A549 (cell line): ENCODE measurements around the gene CPOX. TPM values are rescaled to one million over a fixed set of nuclear protein-coding genes. Genes with fewer than 3 reads are reported as not detected.

ENCODE experiments used
- ATAC-seq, 2 experiments: fragments of 200-7000 bp in 1 of 2; fragments of >200 bp in 1 of 2; cut with Nextera tagmentation in 1 of 2; cut with Tn5 transposase in 1 of 2; 3 replicates each; pipeline versions ENCODE4 v1.8.0 to v1.9.1; 2018 to 2020; ENCODE audit warnings: mild to moderate bottlenecking in 1 of 2, moderate library complexity in 1 of 2
- CTCF ChIA-PET: fragments of 300-600 bp; sonication (Branson Sonifier 250); formaldehyde crosslinking; extraction: SDS; loops from one replicate; lab custom pipeline; 2021; ENCODE audit warnings: antibody characterized with exemption, inconsistent platforms; lab: Yijun Ruan, JAX
- POLR2A ChIA-PET: fragments of 350-600 bp; formaldehyde crosslinking; extraction: SDS; loops from one replicate; lab custom pipeline; 2021; ENCODE audit warnings: antibody characterized with exemption, inconsistent platforms; lab: Yijun Ruan, JAX
- DNase-seq, 2 experiments: peaks; one replicate each; pipeline versions ENCODE4 v3.0.0 to v3.0.0-alpha.2; 2011 to 2016; ENCODE audit warnings: low read depth in 1 of 2, low spot score in 1 of 2
- FAIRE-seq: peaks from 2 replicates; lab custom pipeline; 2011; peaks lifted over from hg19 to GRCh38; lab: Jason Lieb, UNC
- H3K27ac ChIP-seq, 2 experiments: fragments of >200 bp; sonication (Bioruptor Twin); formaldehyde crosslinking; 3 replicates each; pipeline ENCODE4 v1.5.1; 2016 to 2017
- H3K4me1 ChIP-seq: fragments of >200 bp; sonication (Bioruptor Twin); formaldehyde crosslinking; 3 replicates; pipeline ENCODE4 v1.6.1; 2016
- H3K4me2 ChIP-seq: fragments of >200 bp; sonication (Bioruptor Twin); formaldehyde crosslinking; 3 replicates; pipeline ENCODE4 v1.6.1; 2016
- H3K4me3 ChIP-seq: fragments of >200 bp; sonication (Bioruptor Twin); formaldehyde crosslinking; 3 replicates; pipeline ENCODE4 v1.5.1; 2016
- H3K9me3 ChIP-seq: fragments of >200 bp; sonication (Bioruptor Twin); formaldehyde crosslinking; 3 replicates; pipeline ENCODE4 v1.6.1; 2016
- BHLHE40 ChIP-seq: IDR thresholded peaks from 2 replicates; pipeline ENCODE4 v1.6.1; 2012; ENCODE audit warnings: low read depth, low read length, inconsistent platforms
- CBX2 ChIP-seq: fragments of 200-600 bp; sonication (generic); IDR thresholded peaks from 2 replicates; pipeline ENCODE4 v1.6.1; 2016; ENCODE audit warnings: low read depth, mild to moderate bottlenecking, borderline replicate concordance
- CBX8 ChIP-seq: fragments of 200-600 bp; sonication (generic); IDR thresholded peaks from 2 replicates; pipeline ENCODE4 v1.6.1; 2016
- CTCF ChIP-seq: fragments of >200 bp; sonication (Bioruptor Twin); formaldehyde crosslinking; IDR thresholded peaks from 3 replicates; pipeline ENCODE4 v1.5.1; 2016
- EHMT2 ChIP-seq: fragments of 200-600 bp; sonication (generic); IDR thresholded peaks from 2 replicates; pipeline ENCODE4 v1.6.1; 2016; ENCODE audit warnings: antibody characterized with exemption, low read depth, mild to moderate bottlenecking, moderate library complexity
- ESRRA ChIP-seq: fragments of 150-350 bp; IDR thresholded peaks from 2 replicates; pipeline ENCODE4 v1.6.1; 2014; ENCODE audit warnings: mild to moderate bottlenecking, low read length, borderline replicate concordance
- FOSL2 ChIP-seq, 2 experiments: fragments of 450-650 bp in 1 of 2; fragments of >200 bp in 1 of 2; sonication (Bioruptor Twin) in 1 of 2; formaldehyde crosslinking; IDR thresholded peaks; 2 replicates each; pipeline versions ENCODE4 v1.5.0 to v1.6.1; 2016 to 2020; ENCODE audit warnings: mild to moderate bottlenecking in 1 of 2, moderate library complexity in 1 of 2
- FOXS1 ChIP-seq: fragments of 250-450 bp; sonication (Bioruptor Pico); IDR thresholded peaks from 2 replicates; pipeline ENCODE4 v1.5.0; 2020; ENCODE audit warnings: mild to moderate bottlenecking, moderate library complexity
- GATA3 ChIP-seq: IDR thresholded peaks from 2 replicates; pipeline ENCODE4 v1.6.1; 2012; ENCODE audit warnings: borderline replicate concordance
- JUN ChIP-seq, 2 experiments: fragments of >200 bp; sonication (Bioruptor Twin); formaldehyde crosslinking; IDR thresholded peaks; 2 replicates in 1 of 2; 3 replicates in 1 of 2; pipeline ENCODE4 v1.6.1; 2016 to 2017
- JUNB ChIP-seq: fragments of >200 bp; sonication (Bioruptor Twin); formaldehyde crosslinking; IDR thresholded peaks from 2 replicates; pipeline ENCODE4 v1.6.1; 2016
- KDM5A ChIP-seq: fragments of 200-600 bp; sonication (generic); IDR thresholded peaks from 2 replicates; pipeline ENCODE4 v1.6.1; 2016; ENCODE audit warnings: antibody characterized with exemption, mild to moderate bottlenecking
- MAFK ChIP-seq: fragments of 450-650 bp; IDR thresholded peaks from 2 replicates; pipeline ENCODE4 v1.6.1; 2014; ENCODE audit not compliant: partially characterized antibody
- MAX ChIP-seq: IDR thresholded peaks from 2 replicates; pipeline ENCODE4 v1.6.1; 2012
- POLR2AphosphoS2 ChIP-seq: conservative IDR thresholded peaks from 2 replicates; pipeline ENCODE4 v1.6.1; 2012; ENCODE audit warnings: low read length, improper control_type of control experiment, inconsistent platforms
- RAD21 ChIP-seq, 2 experiments: fragments of >200 bp in 1 of 2; sonication (Bioruptor Twin) in 1 of 2; formaldehyde crosslinking in 1 of 2; IDR thresholded peaks in 1 of 2; conservative IDR thresholded peaks in 1 of 2; 2 replicates in 1 of 2; 3 replicates in 1 of 2; pipeline ENCODE4 v1.6.1; 2012 to 2018; ENCODE audit warnings: inconsistent platforms in 1 of 2
- RARB ChIP-seq: fragments of 250-450 bp; sonication (Bioruptor Pico); IDR thresholded peaks from 2 replicates; pipeline ENCODE4 v1.8.0; 2021; ENCODE audit warnings: mild to moderate bottlenecking, moderate library complexity
- REST ChIP-seq: fragments of 200-600 bp; sonication (generic); IDR thresholded peaks from 2 replicates; pipeline ENCODE4 v1.6.1; 2016; ENCODE audit warnings: antibody characterized with exemption, mild to moderate bottlenecking, moderate library complexity
- WGBS: methylation state at CpG from one replicate; pipeline ENCODE4 v1.1.6; 2017; ENCODE audit errors: missing lambda C conversion rate; 5-methylcytosine and 5-hydroxymethylcytosine counted together
- polyA plus RNA-seq, 4 experiments: library from polyadenylated mRNA; depleted of rRNA in 3 of 4; stranded (reverse); fragments of >200 nt; fragmentation: RNase III in 1 of 4; extraction: RNeasy Plus Mini Kit Qiagen cat#74134 plus additional on column Dnase treatment in 1 of 4; gene quantifications; 2 replicates in 3 of 4; 3 replicates in 1 of 4; pipeline ENCODE4 v1.2.3, GENCODE V29; 2011 to 2017
- TF ChIP-seq, protein P1 (sequence below): fragments of >200 bp; sonication (Bioruptor Twin); formaldehyde crosslinking; IDR thresholded peaks from 2 replicates; pipeline ENCODE4 v1.6.1; 2016
- TF ChIP-seq, protein P2 (sequence below): fragments of 450-650 bp; IDR thresholded peaks from 2 replicates; pipeline ENCODE4 v1.6.1; 2014; ENCODE audit warnings: antibody characterized with exemption
- TF ChIP-seq, protein P3 (sequence below): IDR thresholded peaks from 2 replicates; pipeline ENCODE4 v1.6.1; 2012
- TF ChIP-seq, protein P4 (sequence below): IDR thresholded peaks from 2 replicates; pipeline ENCODE4 v1.6.1; 2012; ENCODE audit warnings: low read depth, borderline replicate concordance

CPOX gene
- polyA plus RNA-seq, 2 of the 4 experiments (the other 2 are of a cell fraction): 25.7 to 30.3 TPM

- no peak for TF ChIP-seq REST
- TF ChIP-seq GATA3: no peak
- TF ChIP-seq EHMT2: no peak
- TF ChIP-seq CTCF: no peak
- TF ChIP-seq RARB: no peak
- no peak for TF ChIP-seq CBX2
- no peak for TF ChIP-seq FOSL2 (IDR thresholded peaks at IDR 0.05)
- no peak for TF ChIP-seq FOSL2 (CRISPR knock-in tag; IDR thresholded peaks at IDR 0.05)
- TF ChIP-seq CBX8: no peak
- no peak for TF ChIP-seq JUNB
- TF ChIP-seq, all 56 proteins: peak for 0
These were observed 11.9 kb downstream of the CPOX start (continued) for GRCh38 chr3:98581474-98581873.

DNA sequence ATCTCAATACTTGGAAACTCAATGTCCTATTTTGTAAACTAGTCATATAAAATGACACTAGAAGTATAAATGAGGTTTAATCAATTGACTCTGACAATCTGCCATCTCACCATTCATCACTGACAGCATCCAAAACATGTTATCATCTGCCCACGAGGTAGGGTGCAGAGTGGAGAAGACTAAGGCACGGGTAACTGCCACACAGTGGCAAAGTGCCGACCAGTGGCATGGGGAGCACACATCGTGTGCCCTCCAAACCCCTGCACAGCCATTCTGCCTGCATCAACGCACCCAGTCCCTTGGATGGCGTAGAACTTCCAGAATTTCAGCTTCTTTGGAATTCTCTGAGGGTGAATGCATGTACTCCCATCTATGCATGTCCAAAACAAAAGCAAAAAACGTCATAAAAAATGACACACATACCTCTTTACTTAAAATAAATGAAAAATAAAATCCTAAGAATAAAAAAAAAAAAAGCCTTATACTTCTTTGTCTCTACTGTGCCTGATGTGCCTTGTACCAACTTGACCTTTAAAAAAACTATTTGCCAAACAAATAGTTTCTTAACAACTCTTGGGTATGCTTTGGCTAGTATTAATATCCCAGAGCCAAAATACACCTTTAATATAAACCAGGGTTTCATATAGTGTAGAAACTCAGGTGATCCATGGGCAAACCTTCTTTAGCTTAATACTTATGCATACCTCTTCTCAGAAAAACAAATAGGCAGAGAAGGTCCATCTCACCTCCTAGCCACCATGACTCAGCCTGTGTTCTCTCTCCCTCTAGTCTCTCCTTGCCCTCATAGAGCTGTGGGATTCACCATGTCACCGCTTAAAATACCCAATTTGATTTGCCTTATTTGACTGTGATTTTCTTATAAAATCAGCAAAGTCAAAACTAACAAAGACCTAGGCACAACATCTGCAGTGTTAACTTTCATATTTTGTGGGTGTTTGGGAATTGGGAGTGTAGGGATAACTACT is 12.7 kb downstream of the CPOX start:
- no peak overlapping the region for H3K27ac ChIP-seq
- H3K4me3 ChIP-seq: no peak overlapping the region
- no peak for DNase-seq
- no peak for ATAC-seq
- ChIA-PET CTCF (interaction anchor here (1.3 kb wide), 2 partner anchors 12 to 22 kb away, joined by 3 to 4 read pairs; no protein-coding TSS in a partner anchor), POLR2A (no interaction called here)
- no peak for FAIRE-seq
- H3K4me1 ChIP-seq: peaks cover 6% of the 10 kb centered on the region; the same call in 2 of the 3 replicates
- no peaks in the 10 kb centered on the region for H3K9me3 ChIP-seq
- TF ChIP-seq, protein P1, sequence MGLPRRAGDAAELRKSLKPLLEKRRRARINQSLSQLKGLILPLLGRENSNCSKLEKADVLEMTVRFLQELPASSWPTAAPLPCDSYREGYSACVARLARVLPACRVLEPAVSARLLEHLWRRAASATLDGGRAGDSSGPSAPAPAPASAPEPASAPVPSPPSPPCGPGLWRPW: no peak
- TF ChIP-seq KDM5A (no peak), MAX (no peak), POLR2AphosphoS2 (no peak), EHMT2 (no peak), MAFK (no peak), CTCF (no peak), ESRRA (no peak), FOXS1 (CRISPR knock-in tag) (no peak), JUNB (no peak), BHLHE40 (no peak), RAD21 (conservative IDR thresholded peaks at IDR 0.05 in 1 of 2, IDR thresholded peaks at IDR 0.05 in 1 of 2) (no peak), JUN (IDR thresholded peaks at IDR 0.05) (no peak)
- TF ChIP-seq, protein P2, sequence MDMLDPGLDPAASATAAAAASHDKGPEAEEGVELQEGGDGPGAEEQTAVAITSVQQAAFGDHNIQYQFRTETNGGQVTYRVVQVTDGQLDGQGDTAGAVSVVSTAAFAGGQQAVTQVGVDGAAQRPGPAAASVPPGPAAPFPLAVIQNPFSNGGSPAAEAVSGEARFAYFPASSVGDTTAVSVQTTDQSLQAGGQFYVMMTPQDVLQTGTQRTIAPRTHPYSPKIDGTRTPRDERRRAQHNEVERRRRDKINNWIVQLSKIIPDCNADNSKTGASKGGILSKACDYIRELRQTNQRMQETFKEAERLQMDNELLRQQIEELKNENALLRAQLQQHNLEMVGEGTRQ: no peak
- TF ChIP-seq, protein P3, sequence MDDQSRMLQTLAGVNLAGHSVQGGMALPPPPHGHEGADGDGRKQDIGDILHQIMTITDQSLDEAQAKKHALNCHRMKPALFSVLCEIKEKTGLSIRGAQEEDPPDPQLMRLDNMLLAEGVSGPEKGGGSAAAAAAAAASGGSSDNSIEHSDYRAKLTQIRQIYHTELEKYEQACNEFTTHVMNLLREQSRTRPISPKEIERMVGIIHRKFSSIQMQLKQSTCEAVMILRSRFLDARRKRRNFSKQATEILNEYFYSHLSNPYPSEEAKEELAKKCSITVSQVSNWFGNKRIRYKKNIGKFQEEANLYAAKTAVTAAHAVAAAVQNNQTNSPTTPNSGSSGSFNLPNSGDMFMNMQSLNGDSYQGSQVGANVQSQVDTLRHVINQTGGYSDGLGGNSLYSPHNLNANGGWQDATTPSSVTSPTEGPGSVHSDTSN: no peak
- TF ChIP-seq, protein P4, sequence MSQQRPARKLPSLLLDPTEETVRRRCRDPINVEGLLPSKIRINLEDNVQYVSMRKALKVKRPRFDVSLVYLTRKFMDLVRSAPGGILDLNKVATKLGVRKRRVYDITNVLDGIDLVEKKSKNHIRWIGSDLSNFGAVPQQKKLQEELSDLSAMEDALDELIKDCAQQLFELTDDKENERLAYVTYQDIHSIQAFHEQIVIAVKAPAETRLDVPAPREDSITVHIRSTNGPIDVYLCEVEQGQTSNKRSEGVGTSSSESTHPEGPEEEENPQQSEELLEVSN: no peak
- 83% methylated on average over 8 of the region's 8 CpGs for WGBS
- H3K4me2 ChIP-seq: no peak overlapping the region
